Neural cell (in vitro differentiated cells): ENCODE data around the gene CLIP1.

Experiments
- EP300 ChIP-seq: fragments of 450-650 bp; conservative IDR thresholded peaks from 2 replicates; pipeline ENCODE4 v1.6.1; 2014; ENCODE audit warnings: antibody characterized with exemption, mild to moderate bottlenecking, moderate library complexity; ENCODE audit not compliant: poor library complexity, severe bottlenecking
- POLR2AphosphoS5 ChIP-seq: IDR thresholded peaks from 2 replicates; pipeline ENCODE4 v1.6.1; 2012

GRCh38 chr12:122381021-122381420 is 41.4 kb downstream of the CLIP1 start:
- TF ChIP-seq EP300 (no peak), POLR2AphosphoS5 (no peak)
